ENCODE results near the gene MIA2.

MIA2 gene

GRCh38 chr14:39265806-39266524 lies 32.2 kb downstream of the MIA2 start:
- Histone ChIP-seq H3K4ac (ENCODE audit: low read depth in 1 of 2, low read length in 2 of 2) (peak overlapping the region; percentile 64 to 88), H2BK120ac (ENCODE audit: low read depth, low read length) (no peak overlapping the region), H3K4me2 (ENCODE audit: low read length, poor library complexity, severe bottlenecking) (peak overlapping the region; percentile 83), H2AFZ (ENCODE audit: low read depth, low read length) (peak overlapping the region; percentile 67), H3K36me3 (ENCODE audit: control insufficient read depth in 1 of 2, insufficient read depth in 2 of 2, low read depth in 1 of 2, low read length in 2 of 2) (no peaks in the 10 kb centered on the region), H3K9ac (ENCODE audit: low read length) (peak overlapping the region; percentile 100), H2BK15ac (ENCODE audit: low read depth, poor library complexity, severe bottlenecking) (no peak overlapping the region), H4K8ac (ENCODE audit: low read length) (peak overlapping the region; percentile 86), H3K14ac (ENCODE audit: low read length in 2 of 2) (peak overlapping the region in 1 of 2 experiments; percentile 86), H2BK5ac (ENCODE audit: low read depth, low read length, poor library complexity, severe bottlenecking) (peak overlapping the region; percentile 66), H3K4me3 (ENCODE audit: insufficient read depth in 1 of 2, low read depth in 1 of 2, low read length in 2 of 2) (peak overlapping the region; percentile 78 to 98), H3K23ac (ENCODE audit: low read length in 2 of 2) (peak overlapping the region in 1 of 2 experiments; percentile 87), H3K79me1 (replicated peaks; ENCODE audit: low read length, poor library complexity, severe bottlenecking) (no peaks in the 10 kb centered on the region), H3K27ac (ENCODE audit: low read length, poor library complexity, severe bottlenecking) (peak overlapping the region; percentile 79), H3K4me1 (ENCODE audit: control insufficient read depth, insufficient read depth, low read depth, low read length) (peaks cover 5% of the 10 kb centered on the region), H4K91ac (ENCODE audit: low read length) (peak overlapping the region; percentile 80), H2AK5ac (ENCODE audit: low read length, severe bottlenecking) (peak overlapping the region; percentile 39), H3K9me3 (ENCODE audit: control insufficient read depth, low read length) (no peaks in the 10 kb centered on the region), H3K27me3 (ENCODE audit: control insufficient read depth in 1 of 2, insufficient read depth in 1 of 2, low read length in 2 of 2) (no peaks in the 10 kb centered on the region), H2BK12ac (ENCODE audit: low read length in 2 of 2) (peak overlapping the region; percentile 25 to 47), H3K18ac (ENCODE audit: low read depth in 1 of 2, low read length in 2 of 2) (peak overlapping the region; percentile 79 to 84)
- 20% methylated on average over 13 of the region's 14 CpGs for WGBS
- peak; percentile 48 for DNase-seq

GRCh38 chr14:39266525-39266870 lies 32.8 kb downstream of the MIA2 start:
- under 1% methylated on average over 22 of the region's 31 CpGs for WGBS
- peak overlapping the region in 1 of 2 experiments; percentile 47 for H2BK12ac ChIP-seq (ENCODE audit: low read length in 2 of 2)
- H3K4me2 ChIP-seq (ENCODE audit: low read length, poor library complexity, severe bottlenecking): peak overlapping the region; percentile 83
- H3K79me1 ChIP-seq (replicated peaks; ENCODE audit: low read length, poor library complexity, severe bottlenecking): no peaks in the 10 kb centered on the region
- peak overlapping the region; percentile 66 for H2BK5ac ChIP-seq (ENCODE audit: low read depth, low read length, poor library complexity, severe bottlenecking)
- no peaks in the 10 kb centered on the region for H3K36me3 ChIP-seq (ENCODE audit: control insufficient read depth in 1 of 2, insufficient read depth in 2 of 2, low read depth in 1 of 2, low read length in 2 of 2)
- peak overlapping the region in 1 of 2 experiments; percentile 86 for H3K14ac ChIP-seq (ENCODE audit: low read length in 2 of 2)
- peak overlapping the region; percentile 80 for H4K91ac ChIP-seq (ENCODE audit: low read length)
- H4K8ac ChIP-seq (ENCODE audit: low read length): peak overlapping the region; percentile 86
- peak overlapping the region; percentile 67 for H2AFZ ChIP-seq (ENCODE audit: low read depth, low read length)
- H3K18ac ChIP-seq (ENCODE audit: low read depth in 1 of 2, low read length in 2 of 2): peak overlapping the region; percentile 79 to 84
- H2AK5ac ChIP-seq (ENCODE audit: low read length, severe bottlenecking): no peak overlapping the region
- peak overlapping the region; percentile 64 to 88 for H3K4ac ChIP-seq (ENCODE audit: low read depth in 1 of 2, low read length in 2 of 2)
- H3K27me3 ChIP-seq (ENCODE audit: control insufficient read depth in 1 of 2, insufficient read depth in 1 of 2, low read length in 2 of 2): no peaks in the 10 kb centered on the region
- peaks cover 5% of the 10 kb centered on the region for H3K4me1 ChIP-seq (ENCODE audit: control insufficient read depth, insufficient read depth, low read depth, low read length)
- peak overlapping the region in 1 of 2 experiments; percentile 87 for H3K23ac ChIP-seq (ENCODE audit: low read length in 2 of 2)
- no peak for DNase-seq
- H3K27ac ChIP-seq (ENCODE audit: low read length, poor library complexity, severe bottlenecking): peak overlapping the region; percentile 79
- H3K4me3 ChIP-seq (ENCODE audit: insufficient read depth in 1 of 2, low read depth in 1 of 2, low read length in 2 of 2): peak overlapping the region; percentile 78 to 98
- H3K9ac ChIP-seq (ENCODE audit: low read length): peak overlapping the region; percentile 100
- H3K9me3 ChIP-seq (ENCODE audit: control insufficient read depth, low read length): no peaks in the 10 kb centered on the region
- peak overlapping the region; percentile 75 for H2BK120ac ChIP-seq (ENCODE audit: low read depth, low read length)
- peak overlapping the region; percentile 60 for H2BK15ac ChIP-seq (ENCODE audit: low read depth, poor library complexity, severe bottlenecking)

- DNase-seq: peak; percentile 85
- H3K9ac ChIP-seq (ENCODE audit: low read length): peak overlapping the region; percentile 100
- H3K4me1 ChIP-seq (ENCODE audit: control insufficient read depth, insufficient read depth, low read depth, low read length): peaks cover 5% of the 10 kb centered on the region
- no peaks in the 10 kb centered on the region for H3K36me3 ChIP-seq (ENCODE audit: control insufficient read depth in 1 of 2, insufficient read depth in 2 of 2, low read depth in 1 of 2, low read length in 2 of 2)
- no peak overlapping the region for H3K23ac ChIP-seq (ENCODE audit: low read length in 2 of 2)
- peak overlapping the region; percentile 99 for H2BK15ac ChIP-seq (ENCODE audit: low read depth, poor library complexity, severe bottlenecking)
- peak overlapping the region; percentile 86 for H2BK120ac ChIP-seq (ENCODE audit: low read depth, low read length)
- H3K14ac ChIP-seq (ENCODE audit: low read length in 2 of 2): peak overlapping the region in 1 of 2 experiments; percentile 80
- H4K8ac ChIP-seq (ENCODE audit: low read length): peak overlapping the region; percentile 86
- no peaks in the 10 kb centered on the region for H3K79me1 ChIP-seq (replicated peaks; ENCODE audit: low read length, poor library complexity, severe bottlenecking)
- peak overlapping the region; percentile 78 to 98 for H3K4me3 ChIP-seq (ENCODE audit: insufficient read depth in 1 of 2, low read depth in 1 of 2, low read length in 2 of 2)
- H3K9me3 ChIP-seq (ENCODE audit: control insufficient read depth, low read length): no peaks in the 10 kb centered on the region
- H2BK12ac ChIP-seq (ENCODE audit: low read length in 2 of 2): peak overlapping the region in 1 of 2 experiments; percentile 50
- under 1% methylated on average over 58 of the region's 70 CpGs for WGBS
- peak overlapping the region; percentile 83 for H3K4me2 ChIP-seq (ENCODE audit: low read length, poor library complexity, severe bottlenecking)
- peak overlapping the region; percentile 79 to 84 for H3K18ac ChIP-seq (ENCODE audit: low read depth in 1 of 2, low read length in 2 of 2)
- H3K27ac ChIP-seq (ENCODE audit: low read length, poor library complexity, severe bottlenecking): peak overlapping the region; percentile 79
- no peak overlapping the region for H2AK5ac ChIP-seq (ENCODE audit: low read length, severe bottlenecking)
- H3K4ac ChIP-seq (ENCODE audit: low read depth in 1 of 2, low read length in 2 of 2): peak overlapping the region; percentile 35 to 64
- peak overlapping the region; percentile 78 for H2AFZ ChIP-seq (ENCODE audit: low read depth, low read length)
- peak overlapping the region; percentile 96 for H4K91ac ChIP-seq (ENCODE audit: low read length)
- no peaks in the 10 kb centered on the region for H3K27me3 ChIP-seq (ENCODE audit: control insufficient read depth in 1 of 2, insufficient read depth in 1 of 2, low read length in 2 of 2)
- peak overlapping the region; percentile 66 for H2BK5ac ChIP-seq (ENCODE audit: low read depth, low read length, poor library complexity, severe bottlenecking)
Measured at GRCh38 chr14:39266871-39267607, 33.3 kb downstream of the MIA2 start.

- no peak overlapping the region for H4K91ac ChIP-seq (ENCODE audit: low read length)
- H2AFZ ChIP-seq (ENCODE audit: low read depth, low read length): peak overlapping the region; percentile 78
- H3K23ac ChIP-seq (ENCODE audit: low read length in 2 of 2): no peak overlapping the region
- no peak overlapping the region for H3K14ac ChIP-seq (ENCODE audit: low read length in 2 of 2)
- peak overlapping the region; percentile 79 for H3K27ac ChIP-seq (ENCODE audit: low read length, poor library complexity, severe bottlenecking)
- no peak overlapping the region for H2BK5ac ChIP-seq (ENCODE audit: low read depth, low read length, poor library complexity, severe bottlenecking)
- peak overlapping the region; percentile 29 to 64 for H3K4ac ChIP-seq (ENCODE audit: low read depth in 1 of 2, low read length in 2 of 2)
- H3K18ac ChIP-seq (ENCODE audit: low read depth in 1 of 2, low read length in 2 of 2): peak overlapping the region; percentile 79 to 83
- peak overlapping the region; percentile 83 for H3K4me2 ChIP-seq (ENCODE audit: low read length, poor library complexity, severe bottlenecking)
- no peak overlapping the region for H2AK5ac ChIP-seq (ENCODE audit: low read length, severe bottlenecking)
- 1% methylated on average over 13 of the region's 16 CpGs for WGBS
- peaks cover 5% of the 10 kb centered on the region for H3K4me1 ChIP-seq (ENCODE audit: control insufficient read depth, insufficient read depth, low read depth, low read length)
- H2BK120ac ChIP-seq (ENCODE audit: low read depth, low read length): no peak overlapping the region
- H2BK12ac ChIP-seq (ENCODE audit: low read length in 2 of 2): no peak overlapping the region
- no peaks in the 10 kb centered on the region for H3K27me3 ChIP-seq (ENCODE audit: control insufficient read depth in 1 of 2, insufficient read depth in 1 of 2, low read length in 2 of 2)
- DNase-seq: no peak
- peak overlapping the region; percentile 100 for H3K9ac ChIP-seq (ENCODE audit: low read length)
- H3K4me3 ChIP-seq (ENCODE audit: insufficient read depth in 1 of 2, low read depth in 1 of 2, low read length in 2 of 2): peak overlapping the region; percentile 78 to 98
- H3K79me1 ChIP-seq (replicated peaks; ENCODE audit: low read length, poor library complexity, severe bottlenecking): no peaks in the 10 kb centered on the region
- H3K9me3 ChIP-seq (ENCODE audit: control insufficient read depth, low read length): no peaks in the 10 kb centered on the region
- peak overlapping the region; percentile 99 for H2BK15ac ChIP-seq (ENCODE audit: low read depth, poor library complexity, severe bottlenecking)
- peak overlapping the region; percentile 1 for H4K8ac ChIP-seq (ENCODE audit: low read length)
- H3K36me3 ChIP-seq (ENCODE audit: control insufficient read depth in 1 of 2, insufficient read depth in 2 of 2, low read depth in 1 of 2, low read length in 2 of 2): no peaks in the 10 kb centered on the region
Measured at GRCh38 chr14:39267608-39268005, 33.9 kb downstream of the MIA2 start.
